ENCODE results near the gene BMPR1B. TPM values are rescaled to one million over a fixed set of nuclear protein-coding genes. Genes with fewer than 3 reads are reported as not detected.

The BMPR1B gene
- total and polyA plus RNA-seq, 2 of the 8 experiments (the other 6 are each of a cell fraction or from before 2014, with no cell fraction given): 0.14 to 1.1 TPM

GRCh38 chr4:95159384-95159783, 401.6 kb downstream of the BMPR1B start (continued):
- TF ChIP-seq POLR2AphosphoS5 (IDR thresholded peaks at IDR 0.05; ENCODE audit: low read depth, low read length) (no peak), CEBPB (IDR thresholded peaks at IDR 0.05; ENCODE audit: low read depth, low read length) (no peak), BACH1 (IDR thresholded peaks at IDR 0.05; ENCODE audit: low read length) (no peak)
- TF ChIP-seq, protein P1, sequence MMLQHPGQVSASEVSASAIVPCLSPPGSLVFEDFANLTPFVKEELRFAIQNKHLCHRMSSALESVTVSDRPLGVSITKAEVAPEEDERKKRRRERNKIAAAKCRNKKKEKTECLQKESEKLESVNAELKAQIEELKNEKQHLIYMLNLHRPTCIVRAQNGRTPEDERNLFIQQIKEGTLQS (IDR thresholded peaks at IDR 0.05; ENCODE audit: insufficient read depth, low read depth, low read length): no peak

Data from H1 (cell line).